ENCODE data around the gene MAP3K3.

Gene MAP3K3

DNA sequence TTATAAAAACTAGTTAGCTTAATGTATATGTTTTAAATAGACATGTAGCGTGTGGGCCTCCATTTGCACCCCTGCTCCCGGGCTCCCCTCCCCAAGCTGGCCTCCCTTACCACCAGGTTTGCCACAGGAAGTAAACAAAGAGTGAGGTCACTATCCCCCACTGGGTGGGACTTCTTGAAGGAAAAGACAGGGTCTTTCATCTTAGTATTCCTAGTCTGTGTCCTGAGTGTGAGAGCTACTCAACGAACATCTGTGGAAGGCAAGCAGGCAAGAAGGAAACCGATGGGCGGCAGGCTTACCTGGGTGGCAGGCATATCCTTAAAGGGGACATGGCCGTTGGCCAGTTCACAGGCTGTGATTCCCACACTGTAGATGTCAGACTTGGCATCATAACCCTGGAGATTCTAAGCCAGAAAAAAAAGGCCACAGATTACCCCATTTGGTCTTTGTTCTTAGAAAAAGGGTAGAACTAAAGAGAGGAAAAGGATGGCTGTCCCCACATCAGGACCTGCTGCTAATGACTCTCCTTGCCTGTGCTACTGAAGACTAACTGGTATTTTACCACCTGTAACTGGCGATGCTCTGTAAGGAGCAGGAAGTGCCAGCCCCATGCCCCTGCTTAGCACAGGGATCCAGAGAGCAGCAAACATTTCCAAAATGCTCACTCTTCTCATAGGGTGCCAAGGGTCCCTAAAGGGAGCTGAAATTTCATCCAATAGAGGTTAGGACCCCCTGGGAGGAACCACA is 84.3 kb downstream of the MAP3K3 start (continued):
- TF ChIP-seq ZNF174 (tag by site-specific recombination; IDR thresholded peaks at IDR 0.05) (no peak), BCL11A (tag by site-specific recombination; IDR thresholded peaks at IDR 0.05; ENCODE audit: low read depth) (no peak)

DNA sequence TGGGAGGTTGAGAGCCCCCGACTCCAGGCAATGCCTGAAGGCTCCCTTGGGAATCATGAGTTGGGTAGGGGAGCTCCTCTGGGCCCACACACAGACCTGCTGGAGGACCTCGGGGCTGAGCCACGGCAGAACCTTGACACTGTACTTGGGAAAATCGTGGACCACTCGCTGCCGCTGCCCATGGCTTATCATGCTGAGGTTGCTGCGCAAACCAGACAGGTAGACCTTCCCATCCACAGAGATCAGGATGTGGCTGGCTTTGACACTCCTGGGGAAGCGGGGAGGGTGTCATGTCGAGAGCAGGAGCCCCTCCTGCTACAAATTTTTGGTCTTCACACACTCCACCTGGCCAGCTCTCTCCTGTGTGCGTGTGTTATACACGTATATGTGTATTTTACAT is 84.9 kb downstream of the MAP3K3 start:
- no peaks in the 10 kb centered on the region for H3K9me3 ChIP-seq (ENCODE audit: control insufficient read depth, insufficient read depth, low read depth, low read length)
- ChIA-PET CTCF (no interaction called here), POLR2A (no interaction called here)
- no peak overlapping the region for H3K27ac ChIP-seq (ENCODE audit: extremely low read depth, low read depth, low read length)
- no peak overlapping the region for H3K4me3 ChIP-seq (ENCODE audit: low read depth, low read length)
- no peaks in the 10 kb centered on the region for H3K4me1 ChIP-seq (ENCODE audit: control insufficient read depth, insufficient read depth, low read length)
- TF ChIP-seq ZNF624 (tag by site-specific recombination; IDR thresholded peaks at IDR 0.05) (no peak), ZNF23 (tag by site-specific recombination; IDR thresholded peaks at IDR 0.05; ENCODE audit: borderline replicate concordance) (no peak), ZNF585B (tag by site-specific recombination; IDR thresholded peaks at IDR 0.05) (no peak), SP2 (tag by site-specific recombination; IDR thresholded peaks at IDR 0.05) (no peak), SETDB1 (IDR thresholded peaks at IDR 0.05; ENCODE audit: insufficient read length, low read length) (no peak), GLI4 (tag by site-specific recombination; IDR thresholded peaks at IDR 0.05) (no peak), GLI2 (tag by site-specific recombination; IDR thresholded peaks at IDR 0.05; ENCODE audit: borderline replicate concordance, low read depth) (no peak), EGR2 (tag by site-specific recombination; IDR thresholded peaks at IDR 0.05; ENCODE audit: low read depth) (no peak), HOXD13 (CRISPR knock-in tag; IDR thresholded peaks at IDR 0.05; ENCODE audit: borderline replicate concordance) (no peak), ZNF211 (tag by site-specific recombination; IDR thresholded peaks at IDR 0.05; ENCODE audit: low read depth) (no peak), TCF7L2 (IDR thresholded peaks at IDR 0.05; ENCODE audit: borderline replicate concordance, low read depth, low read length) (no peak), ZNF335 (tag by site-specific recombination; conservative IDR thresholded peaks at IDR 0.05) (no peak), ZNF514 (tag by site-specific recombination; IDR thresholded peaks at IDR 0.05) (no peak), ZNF266 (tag by site-specific recombination; IDR thresholded peaks at IDR 0.05; ENCODE audit: low read depth) (no peak), ZNF600 (tag by site-specific recombination; IDR thresholded peaks at IDR 0.05) (no peak)
- TF ChIP-seq, protein P1, sequence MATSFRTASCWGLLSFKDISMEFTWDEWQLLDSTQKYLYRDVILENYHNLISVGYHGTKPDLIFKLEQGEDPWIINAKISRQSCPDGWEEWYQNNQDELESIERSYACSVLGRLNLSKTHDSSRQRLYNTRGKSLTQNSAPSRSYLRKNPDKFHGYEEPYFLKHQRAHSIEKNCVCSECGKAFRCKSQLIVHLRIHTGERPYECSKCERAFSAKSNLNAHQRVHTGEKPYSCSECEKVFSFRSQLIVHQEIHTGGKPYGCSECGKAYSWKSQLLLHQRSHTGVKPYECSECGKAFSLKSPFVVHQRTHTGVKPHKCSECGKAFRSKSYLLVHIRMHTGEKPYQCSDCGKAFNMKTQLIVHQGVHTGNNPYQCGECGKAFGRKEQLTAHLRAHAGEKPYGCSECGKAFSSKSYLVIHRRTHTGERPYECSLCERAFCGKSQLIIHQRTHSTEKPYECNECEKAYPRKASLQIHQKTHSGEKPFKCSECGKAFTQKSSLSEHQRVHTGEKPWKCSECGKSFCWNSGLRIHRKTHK (tag by site-specific recombination; IDR thresholded peaks at IDR 0.05), result no peak
- TF ChIP-seq, protein P2, sequence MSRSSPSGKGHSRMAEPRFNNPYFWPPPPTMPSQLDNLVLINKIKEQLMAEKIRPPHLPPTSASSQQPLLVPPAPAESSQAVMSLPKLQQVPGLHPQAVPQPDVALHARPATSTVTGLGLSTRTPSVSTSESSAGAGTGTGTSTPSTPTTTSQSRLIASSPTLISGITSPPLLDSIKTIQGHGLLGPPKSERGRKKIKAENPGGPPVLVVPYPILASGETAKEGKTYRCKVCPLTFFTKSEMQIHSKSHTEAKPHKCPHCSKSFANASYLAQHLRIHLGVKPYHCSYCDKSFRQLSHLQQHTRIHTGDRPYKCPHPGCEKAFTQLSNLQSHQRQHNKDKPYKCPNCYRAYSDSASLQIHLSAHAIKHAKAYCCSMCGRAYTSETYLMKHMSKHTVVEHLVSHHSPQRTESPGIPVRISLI (tag by site-specific recombination; IDR thresholded peaks at IDR 0.05), result no peak
- TF ChIP-seq, protein P3, sequence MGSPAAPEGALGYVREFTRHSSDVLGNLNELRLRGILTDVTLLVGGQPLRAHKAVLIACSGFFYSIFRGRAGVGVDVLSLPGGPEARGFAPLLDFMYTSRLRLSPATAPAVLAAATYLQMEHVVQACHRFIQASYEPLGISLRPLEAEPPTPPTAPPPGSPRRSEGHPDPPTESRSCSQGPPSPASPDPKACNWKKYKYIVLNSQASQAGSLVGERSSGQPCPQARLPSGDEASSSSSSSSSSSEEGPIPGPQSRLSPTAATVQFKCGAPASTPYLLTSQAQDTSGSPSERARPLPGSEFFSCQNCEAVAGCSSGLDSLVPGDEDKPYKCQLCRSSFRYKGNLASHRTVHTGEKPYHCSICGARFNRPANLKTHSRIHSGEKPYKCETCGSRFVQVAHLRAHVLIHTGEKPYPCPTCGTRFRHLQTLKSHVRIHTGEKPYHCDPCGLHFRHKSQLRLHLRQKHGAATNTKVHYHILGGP (tag by site-specific recombination; IDR thresholded peaks at IDR 0.05), result no peak
- H3K36me3 ChIP-seq (ENCODE audit: control insufficient read depth in 2 of 2, insufficient read depth in 1 of 2, low read length in 2 of 2), result peaks cover 20 to 91% of the 10 kb centered on the region in 2 experiments

DNA sequence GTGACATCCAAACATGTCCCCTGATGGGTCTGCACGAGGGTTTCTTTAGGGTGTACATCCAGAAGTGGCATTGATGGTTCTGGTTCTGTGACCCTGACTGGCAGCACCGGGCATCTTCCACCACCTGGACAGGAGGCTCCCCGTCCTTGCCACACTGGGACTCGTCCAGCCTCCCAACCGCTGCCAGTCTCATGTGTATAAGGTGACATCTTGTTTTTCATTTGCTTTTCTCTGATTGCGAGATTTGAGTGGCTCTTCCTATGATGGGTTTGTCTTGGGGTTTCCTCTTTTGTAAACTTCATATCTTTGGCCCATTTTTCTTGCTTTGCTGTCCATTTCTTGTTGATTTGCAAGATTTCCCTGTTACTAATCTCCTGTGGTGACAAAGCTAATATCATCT is 86.9 kb downstream of the MAP3K3 start:
- H3K27ac ChIP-seq (ENCODE audit: extremely low read depth, low read depth, low read length), result no peak overlapping the region
- H3K36me3 ChIP-seq (ENCODE audit: control insufficient read depth in 2 of 2, insufficient read depth in 1 of 2, low read length in 2 of 2), result peaks cover 35 to 91% of the 10 kb centered on the region in 2 experiments
- no peaks in the 10 kb centered on the region for H3K4me1 ChIP-seq (ENCODE audit: control insufficient read depth, insufficient read depth, low read length)
- no peaks in the 10 kb centered on the region for H3K9me3 ChIP-seq (ENCODE audit: control insufficient read depth, insufficient read depth, low read depth, low read length)
- ChIA-PET CTCF (interaction anchor here (0.6 to 1.1 kb wide), 3 partner anchors 32 to 937 kb away, joined by 3 to 6 read pairs (median 3); no protein-coding TSS in a partner anchor), POLR2A (no interaction called here)
- no peak overlapping the region for H3K4me3 ChIP-seq (ENCODE audit: low read depth, low read length)
- no peak for TF ChIP-seq ZNF544 (tag by site-specific recombination; IDR thresholded peaks at IDR 0.05)
- TF ChIP-seq MYNN (tag by site-specific recombination; IDR thresholded peaks at IDR 0.05; ENCODE audit: borderline replicate concordance), result no peak
- no peak for TF ChIP-seq GLIS2 (tag by site-specific recombination; IDR thresholded peaks at IDR 0.05)
- TF ChIP-seq, protein P4, sequence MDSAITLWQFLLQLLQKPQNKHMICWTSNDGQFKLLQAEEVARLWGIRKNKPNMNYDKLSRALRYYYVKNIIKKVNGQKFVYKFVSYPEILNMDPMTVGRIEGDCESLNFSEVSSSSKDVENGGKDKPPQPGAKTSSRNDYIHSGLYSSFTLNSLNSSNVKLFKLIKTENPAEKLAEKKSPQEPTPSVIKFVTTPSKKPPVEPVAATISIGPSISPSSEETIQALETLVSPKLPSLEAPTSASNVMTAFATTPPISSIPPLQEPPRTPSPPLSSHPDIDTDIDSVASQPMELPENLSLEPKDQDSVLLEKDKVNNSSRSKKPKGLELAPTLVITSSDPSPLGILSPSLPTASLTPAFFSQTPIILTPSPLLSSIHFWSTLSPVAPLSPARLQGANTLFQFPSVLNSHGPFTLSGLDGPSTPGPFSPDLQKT (IDR thresholded peaks at IDR 0.05; ENCODE audit: borderline replicate concordance, low read depth, low read length), result no peak
- TF ChIP-seq ZNF621 (tag by site-specific recombination; IDR thresholded peaks at IDR 0.05), result no peak
- no peak for TF ChIP-seq ZNF341 (tag by site-specific recombination; IDR thresholded peaks at IDR 0.05; ENCODE audit: low read depth)
- no peak for TF ChIP-seq ZNF830 (tag by site-specific recombination; IDR thresholded peaks at IDR 0.05; ENCODE audit: low read depth)
- TF ChIP-seq ZNF654 (tag by site-specific recombination; IDR thresholded peaks at IDR 0.05; ENCODE audit: low read depth), result no peak
- no peak for TF ChIP-seq OSR2 (tag by site-specific recombination; IDR thresholded peaks at IDR 0.05)
- no peak for TF ChIP-seq ZNF202 (tag by site-specific recombination; IDR thresholded peaks at IDR 0.05; ENCODE audit: borderline replicate concordance)

Data from HEK293 (cell line).